KOPT-K1 (cell line): ENCODE measurements around the gene CLASP1.
"Not testable (repeated sequence)": the region's sequence is repeated elsewhere in the genome, so short reads cannot be mapped to it uniquely, and the experiment has no call there.

ENCODE experiments used
- H3K27ac ChIP-seq: fragments of 200-600 bp; sonication (generic); 2 replicates; pipeline ENCODE4 v1.5.1; 2016; ENCODE audit warnings: antibody characterized with exemption, mild to moderate bottlenecking, low read depth, low read length; ENCODE audit not compliant: poor library complexity, severe bottlenecking
- H3K36me3 ChIP-seq: fragments of 200-600 bp; sonication (generic); 2 replicates; pipeline ENCODE4 v1.5.1; 2017; ENCODE audit warnings: antibody characterized with exemption, mild to moderate bottlenecking, low read length, moderate library complexity; ENCODE audit not compliant: insufficient read depth
- H3K9me3 ChIP-seq: fragments of 200-600 bp; sonication (generic); 2 replicates; pipeline ENCODE4 v1.5.1; 2017; ENCODE audit warnings: antibody characterized with exemption, low read length, mild to moderate bottlenecking; ENCODE audit not compliant: insufficient read depth, poor library complexity, severe bottlenecking

Gene CLASP1

DNA sequence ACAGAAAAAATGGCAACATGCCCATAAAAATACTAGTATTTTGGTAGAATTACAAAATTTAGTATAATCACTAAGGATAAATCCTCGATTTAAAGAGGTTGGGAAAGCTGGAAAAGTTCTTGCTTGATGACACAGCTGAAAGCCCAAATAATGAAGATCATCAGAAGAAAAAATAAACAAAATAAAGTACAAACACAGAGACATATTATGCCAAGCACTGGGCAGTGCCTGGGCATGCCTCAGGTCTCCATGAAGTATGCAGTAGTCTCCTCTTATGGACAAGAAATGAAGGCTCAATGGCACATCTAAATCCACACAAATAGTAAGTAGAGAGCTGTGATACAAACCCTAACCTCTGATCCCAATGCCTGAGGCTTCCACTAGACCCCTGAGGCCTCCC, 60.9 kb downstream of the CLASP1 start:
- Histone ChIP-seq H3K9me3 (no peaks in the 10 kb centered on the region), H3K36me3 (peaks cover 18% of the 10 kb centered on the region; the same call in 1 of the 2 replicates), H3K27ac (no peak overlapping the region)

DNA sequence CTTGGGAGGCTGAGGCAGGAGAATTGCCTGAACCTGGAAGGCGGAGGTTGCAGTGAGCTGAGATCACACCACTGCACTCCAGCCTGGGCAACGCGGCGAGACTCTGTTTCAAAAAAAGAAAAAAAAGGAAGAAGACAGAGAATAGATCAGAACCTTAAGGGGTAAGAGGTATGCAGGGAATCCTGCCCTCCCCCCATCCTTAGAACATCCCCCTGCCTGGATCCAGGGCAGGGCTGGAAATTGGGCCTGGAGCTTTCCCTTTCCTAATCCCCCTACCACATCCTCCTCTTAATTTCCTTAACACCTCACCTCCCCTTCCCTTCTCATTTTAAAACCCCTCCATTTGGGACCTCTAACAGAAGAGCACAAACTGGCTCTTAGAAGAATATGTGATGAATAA, 62.1 kb downstream of the CLASP1 start:
- no peak overlapping the region for H3K27ac ChIP-seq
- no peaks in the 10 kb centered on the region for H3K9me3 ChIP-seq
- peaks cover 18% of the 10 kb centered on the region; the same call in 1 of the 2 replicates for H3K36me3 ChIP-seq

DNA sequence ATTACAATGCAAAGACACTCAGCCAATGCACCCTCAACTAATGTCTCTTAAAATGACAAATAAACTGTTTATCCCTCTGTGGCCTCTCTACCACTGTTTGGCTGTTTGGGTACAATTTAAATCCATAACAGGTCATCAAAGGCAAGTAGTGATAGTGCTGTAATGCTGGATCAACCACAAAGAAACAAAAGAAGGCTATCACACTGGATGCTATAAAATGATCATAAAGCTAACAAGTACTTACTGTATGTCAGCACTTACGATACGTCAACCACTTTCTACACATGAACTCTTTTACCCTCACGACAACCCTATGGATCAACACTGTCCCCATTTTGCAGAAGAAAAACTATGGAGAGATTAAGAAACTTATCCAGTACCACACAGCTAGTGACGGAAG, 64.5 kb downstream of the CLASP1 start:
- no peaks in the 10 kb centered on the region for H3K9me3 ChIP-seq
- peaks cover 15% of the 10 kb centered on the region; the same call in 1 of the 2 replicates for H3K36me3 ChIP-seq
- H3K27ac ChIP-seq, result no peak overlapping the region

DNA sequence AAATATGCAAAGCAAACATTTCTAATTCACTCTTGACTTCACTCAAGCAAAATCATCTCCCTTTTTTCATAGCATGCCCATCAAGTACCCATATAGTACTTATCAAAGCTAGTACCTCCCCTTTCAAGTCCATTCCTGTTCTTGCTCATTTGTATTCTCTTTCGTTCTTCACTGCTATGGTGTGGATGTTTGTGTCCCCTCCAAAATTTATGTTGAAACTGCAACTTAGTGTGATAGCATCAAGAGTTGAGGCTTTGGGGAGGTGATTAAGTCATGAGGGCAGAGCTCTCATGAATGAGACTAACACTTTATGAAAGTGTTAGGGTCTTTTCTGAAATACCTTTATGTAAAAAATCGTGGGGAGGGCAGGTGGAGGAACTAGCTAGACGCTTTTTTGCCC, 65.7 kb downstream of the CLASP1 start:
- H3K27ac ChIP-seq, result no peak overlapping the region
- no peaks in the 10 kb centered on the region for H3K9me3 ChIP-seq
- H3K36me3 ChIP-seq, result peaks cover 4% of the 10 kb centered on the region; the same call in 1 of the 2 replicates

DNA sequence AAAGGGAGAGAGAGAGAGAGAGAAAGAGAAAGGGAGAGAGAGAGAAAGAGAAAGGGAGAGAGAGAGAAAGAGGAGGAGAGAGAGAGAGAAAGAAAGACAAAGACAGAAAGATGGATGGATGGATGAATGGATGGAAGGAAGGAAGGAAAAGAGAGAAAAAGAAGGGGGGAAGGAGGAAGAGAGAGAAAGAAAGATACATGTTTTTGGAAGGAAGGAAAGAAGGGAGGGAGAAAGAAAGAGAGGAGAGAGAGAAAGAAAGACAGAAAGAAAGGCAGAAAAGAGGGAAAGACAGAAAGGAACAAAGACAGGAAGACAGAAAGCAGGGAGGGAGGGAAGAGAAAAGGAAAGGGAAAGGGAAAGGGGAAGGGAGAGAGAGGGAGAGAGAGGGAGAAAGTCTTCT, 67.0 kb downstream of the CLASP1 start:
- Histone ChIP-seq H3K36me3 (no peaks in the 10 kb centered on the region), H3K9me3 (no peaks in the 10 kb centered on the region), H3K27ac (no peak overlapping the region)

DNA sequence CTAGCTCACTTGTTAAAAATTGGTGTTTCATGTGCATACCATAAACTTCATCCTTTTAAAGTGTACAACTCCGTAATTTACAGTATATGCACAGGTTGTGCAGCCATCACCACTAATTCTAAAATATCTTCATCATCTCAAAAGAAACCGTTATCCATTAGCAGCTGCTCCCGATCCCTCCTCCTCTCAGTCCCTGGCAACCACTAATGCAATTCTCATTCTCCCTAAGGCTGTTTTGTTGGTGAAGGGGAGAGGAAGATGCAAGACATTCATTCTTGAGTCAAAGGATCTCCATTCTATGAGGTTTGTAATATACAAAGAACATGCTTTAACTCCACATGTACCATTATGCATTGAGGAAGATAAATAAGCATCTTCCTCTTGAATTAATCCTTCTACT, 70.0 kb downstream of the CLASP1 start:
- Histone ChIP-seq H3K9me3 (no peaks in the 10 kb centered on the region), H3K27ac (no peak overlapping the region), H3K36me3 (no peaks in the 10 kb centered on the region)

DNA sequence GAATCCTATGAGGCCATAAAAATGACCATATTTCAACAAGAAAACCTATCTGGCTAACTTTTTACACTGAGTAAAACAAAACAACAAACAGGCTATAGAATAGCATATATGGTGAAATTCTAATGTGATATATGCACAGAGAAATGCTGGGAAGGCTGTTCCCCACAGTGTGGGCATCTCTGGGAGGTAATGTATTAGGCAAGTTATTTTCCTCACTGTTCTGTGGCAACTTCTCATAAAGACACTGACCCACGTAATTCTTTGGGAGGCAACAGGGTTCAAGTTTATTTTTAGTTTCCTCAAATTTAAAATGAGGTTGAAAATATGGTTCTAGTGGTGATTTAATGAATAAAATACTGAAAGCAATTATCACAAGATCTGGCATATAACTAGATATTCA, 71.9 kb downstream of the CLASP1 start:
- Histone ChIP-seq H3K27ac (no peak overlapping the region), H3K36me3 (no peaks in the 10 kb centered on the region), H3K9me3 (no peaks in the 10 kb centered on the region)

DNA sequence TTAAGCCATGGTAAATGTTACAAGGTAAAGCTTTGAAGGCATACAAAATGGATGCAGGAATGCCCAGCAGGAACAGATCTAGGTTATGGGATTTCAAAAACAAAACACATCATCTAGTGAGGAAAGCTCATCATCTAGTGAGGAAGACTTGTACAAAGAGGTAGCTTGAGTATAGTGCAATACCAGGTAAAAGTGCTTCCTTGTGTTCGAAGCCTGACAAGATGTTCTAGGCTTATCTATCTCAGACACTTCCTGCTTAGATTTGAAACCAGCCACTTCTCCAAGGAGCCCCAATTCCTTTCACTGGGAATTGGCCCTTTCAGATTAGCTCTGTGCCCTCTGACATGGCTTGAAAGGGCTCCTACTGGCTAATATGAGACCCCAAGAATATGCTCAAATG, 73.0 kb downstream of the CLASP1 start:
- no peaks in the 10 kb centered on the region for H3K9me3 ChIP-seq
- H3K27ac ChIP-seq, result no peak overlapping the region
- H3K36me3 ChIP-seq, result no peaks in the 10 kb centered on the region

DNA sequence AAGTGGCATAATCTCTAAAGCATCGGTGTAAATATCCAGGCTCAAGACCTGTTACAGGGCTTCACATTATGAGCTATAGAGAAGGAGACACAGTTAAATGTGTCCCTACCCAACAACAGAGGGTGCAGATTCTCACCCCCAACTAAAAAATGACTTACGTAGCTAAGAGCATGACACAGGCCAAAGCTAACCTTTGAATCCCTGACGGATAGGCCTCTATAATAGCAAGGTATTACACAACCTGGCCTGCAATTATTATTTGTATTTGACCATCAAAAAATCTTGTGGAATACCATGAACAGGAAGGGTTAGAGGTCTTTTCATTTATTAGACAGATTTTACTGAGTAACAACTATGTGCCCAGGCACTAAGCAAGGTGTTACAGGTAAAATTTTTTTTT, 73.5 kb downstream of the CLASP1 start:
- no peak overlapping the region for H3K27ac ChIP-seq
- no peaks in the 10 kb centered on the region for H3K9me3 ChIP-seq
- H3K36me3 ChIP-seq, result no peaks in the 10 kb centered on the region

DNA sequence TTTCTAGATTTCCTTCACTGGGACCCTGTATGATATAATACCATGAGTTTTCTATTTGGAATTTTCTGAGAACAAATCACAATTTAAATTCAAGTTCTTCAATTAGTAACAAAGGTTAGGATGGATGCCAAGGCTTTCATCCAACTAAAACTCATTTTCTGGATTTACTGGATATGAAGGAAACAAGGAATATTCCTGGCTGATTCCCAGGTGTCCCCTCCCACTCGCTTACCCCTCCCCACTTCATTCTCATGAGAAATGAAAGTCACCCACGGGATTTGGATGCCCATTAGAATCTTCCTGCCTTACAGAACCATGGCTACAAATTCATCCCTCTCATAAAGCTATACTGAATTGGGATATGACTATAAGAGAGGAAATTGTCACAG, 78.6 kb downstream of the CLASP1 start:
- Histone ChIP-seq H3K27ac (no peak overlapping the region), H3K36me3 (no peaks in the 10 kb centered on the region), H3K9me3 (no peaks in the 10 kb centered on the region)

DNA sequence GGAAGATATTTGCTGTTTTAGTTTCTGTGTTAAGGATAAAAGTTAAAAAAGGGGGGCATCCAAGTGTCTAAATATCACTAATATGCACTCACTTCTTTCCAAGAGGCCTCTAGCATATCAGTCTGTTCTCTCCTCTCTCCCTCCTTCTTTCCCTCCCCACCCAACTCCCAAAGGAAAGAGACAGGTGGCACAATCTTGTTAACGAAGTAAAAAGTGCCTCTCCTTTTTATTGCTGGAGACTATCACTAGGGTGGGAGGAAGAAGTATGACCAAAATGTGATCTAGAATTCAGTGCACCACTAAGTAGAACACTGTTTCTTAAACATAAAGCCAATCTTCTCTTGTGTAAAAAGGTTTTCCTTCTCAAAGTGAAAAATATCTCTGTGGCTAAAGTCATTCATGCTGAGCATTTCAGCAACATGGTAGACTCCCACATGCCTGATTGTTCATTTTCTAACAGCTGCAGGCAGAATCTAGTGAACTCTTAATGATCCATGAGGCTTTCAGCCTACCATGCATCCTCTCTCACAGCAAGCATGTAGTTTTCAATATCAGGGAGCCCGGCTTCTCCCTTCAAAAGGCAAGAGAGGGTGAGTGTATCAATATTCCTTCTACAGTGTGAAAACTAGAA, 79.1 kb downstream of the CLASP1 start:
- Histone ChIP-seq H3K27ac (no peak overlapping the region), H3K36me3 (no peaks in the 10 kb centered on the region), H3K9me3 (no peaks in the 10 kb centered on the region)

DNA sequence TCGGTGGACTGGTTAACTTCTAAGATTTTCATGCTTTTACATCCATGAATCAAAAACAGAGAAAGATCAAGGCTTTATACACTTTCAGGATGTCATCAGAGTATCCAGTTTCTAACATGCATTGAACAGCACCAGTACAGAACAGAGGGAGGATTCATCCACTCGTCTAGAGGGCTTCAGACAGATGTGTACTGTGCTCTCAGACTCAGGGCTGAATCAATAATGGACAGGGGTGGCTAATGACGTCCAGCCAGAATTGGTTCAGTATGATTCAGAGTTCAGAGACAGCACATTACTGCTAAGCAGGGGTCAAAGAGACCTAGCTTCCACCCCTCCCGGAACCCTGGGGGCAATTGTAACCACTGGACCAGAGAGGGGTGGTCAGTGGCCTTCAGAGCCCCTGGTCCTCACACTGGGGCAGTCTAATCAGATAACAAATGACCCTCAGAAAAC, 81.3 kb downstream of the CLASP1 start:
- Histone ChIP-seq H3K27ac (no peak overlapping the region), H3K9me3 (peaks cover 9% of the 10 kb centered on the region), H3K36me3 (no peaks in the 10 kb centered on the region)

DNA sequence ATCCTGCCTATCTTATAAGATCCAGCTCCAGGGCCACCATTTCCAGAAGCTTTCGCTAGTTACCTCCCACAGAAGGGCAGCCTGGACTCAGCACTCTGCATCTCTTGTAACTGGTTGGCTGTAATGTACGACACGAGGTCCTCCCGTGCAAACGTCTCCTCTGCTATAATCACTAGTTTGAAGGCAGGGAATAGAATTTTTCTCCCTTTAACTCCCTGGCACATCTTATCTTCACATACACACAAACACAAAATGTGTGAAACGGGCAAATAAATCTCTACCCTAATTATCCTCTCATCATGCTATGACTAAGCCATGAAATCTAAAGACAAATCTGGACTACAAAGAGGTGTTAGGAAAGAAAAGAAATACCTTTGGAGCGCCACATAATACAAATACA, 81.8 kb downstream of the CLASP1 start:
- H3K27ac ChIP-seq, result no peak overlapping the region

DNA sequence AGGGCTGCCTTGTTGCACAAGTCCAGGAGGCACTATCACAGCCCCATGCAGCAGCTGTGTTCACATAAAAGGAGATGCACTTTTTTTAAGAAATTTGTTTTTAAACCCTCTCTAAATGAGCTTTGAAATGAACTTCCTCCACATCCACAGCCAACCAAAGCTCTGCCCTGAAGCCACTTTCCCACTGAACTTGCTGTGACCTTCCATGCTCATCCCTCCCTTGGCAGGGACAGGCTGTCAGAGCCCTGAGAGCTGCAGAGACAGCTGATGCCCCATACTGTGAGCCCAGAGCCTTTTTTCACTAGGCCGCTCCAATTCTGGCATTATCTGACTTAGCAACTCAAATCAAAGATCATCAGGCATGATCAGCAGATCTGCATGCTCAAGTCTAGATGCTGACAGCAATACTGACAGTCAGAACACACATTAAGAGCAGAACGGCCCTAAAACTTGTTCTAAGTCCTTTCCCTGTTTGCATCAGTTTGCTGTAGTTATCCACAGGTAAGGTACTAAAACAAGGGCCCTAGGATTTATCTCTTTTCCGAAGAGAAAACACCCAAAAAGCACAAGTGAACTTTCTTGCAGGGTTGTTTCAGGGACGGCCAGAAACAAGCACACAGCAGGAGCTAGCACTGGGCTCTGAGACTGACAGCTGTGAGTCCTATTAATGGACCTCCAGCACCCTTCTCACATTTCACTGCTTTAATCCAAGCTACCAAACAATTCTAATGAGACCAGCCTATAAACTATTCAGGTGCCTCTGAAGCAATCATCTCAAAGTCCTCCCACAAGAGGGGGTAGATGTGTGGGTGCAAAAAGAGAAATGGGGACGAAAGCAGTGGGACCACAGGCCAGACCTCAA, 83.6 kb downstream of the CLASP1 start:
- Histone ChIP-seq H3K27ac (no peak overlapping the region), H3K9me3 (peaks cover 9% of the 10 kb centered on the region)

More for the DNA sequence above, 81.8 kb downstream of the CLASP1 start:
- H3K9me3 ChIP-seq, result peaks cover 9% of the 10 kb centered on the region
- no peaks in the 10 kb centered on the region for H3K36me3 ChIP-seq

DNA sequence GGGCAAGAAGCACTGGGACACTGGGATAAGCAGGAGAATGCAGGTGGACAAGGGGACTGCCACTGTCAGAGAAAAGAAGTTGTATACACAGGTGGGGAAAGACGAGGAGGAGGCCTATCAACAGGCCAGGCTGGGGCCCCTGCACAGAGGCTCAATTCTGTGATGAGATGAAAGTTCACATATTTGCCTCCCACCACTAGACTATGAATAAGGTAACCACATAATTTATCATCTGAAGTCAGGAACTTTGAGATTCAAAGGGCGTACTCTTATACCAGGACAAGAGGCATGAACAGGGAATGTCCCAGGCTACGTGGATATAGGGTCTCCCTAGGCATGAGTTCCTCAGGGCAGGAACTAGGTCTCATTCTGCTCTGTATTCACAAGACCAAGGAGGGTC, 84.4 kb downstream of the CLASP1 start:
- Histone ChIP-seq H3K27ac (no peak overlapping the region), H3K9me3 (peaks cover 9% of the 10 kb centered on the region), H3K36me3 (no peaks in the 10 kb centered on the region)

More for the DNA sequence above, 83.6 kb downstream of the CLASP1 start:
- H3K36me3 ChIP-seq, result no peaks in the 10 kb centered on the region

DNA sequence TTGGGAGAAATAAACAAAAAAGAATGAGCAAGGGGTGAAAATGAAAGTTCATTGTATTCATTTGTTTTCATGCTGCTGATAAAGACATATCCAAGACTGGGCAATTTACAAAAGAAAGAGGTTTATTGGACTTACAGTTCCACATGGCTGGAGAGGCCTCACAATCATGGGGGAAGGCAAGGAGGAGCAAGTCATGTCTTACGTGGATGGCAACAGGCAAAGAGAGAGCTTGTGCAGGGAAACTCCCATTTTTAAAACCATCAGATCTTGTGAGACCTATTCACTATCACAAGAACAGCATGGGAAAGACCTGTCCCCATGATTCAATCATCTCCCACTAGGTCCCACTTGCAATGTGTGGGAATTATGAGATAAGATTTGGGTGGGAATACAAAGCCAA, 85.5 kb downstream of the CLASP1 start:
- not testable (repeated sequence) for H3K36me3 ChIP-seq, H3K27ac ChIP-seq, H3K9me3 ChIP-seq
